GM18519 (cell line): ENCODE measurements around the gene SPATS2L.

Experiments used
- ATAC-seq: cut with Tn5 transposase; IDR thresholded peaks from one replicate; pipeline ENCODE4 v1.9.1; 2021; ENCODE audit warnings: mild to moderate bottlenecking, moderate library complexity; ENCODE audit not compliant: unreplicated experiment, low FRiP score

The SPATS2L gene

GRCh38 chr2:200296118-200296517 is 10.4 kb upstream of the SPATS2L start:
- no peak for ATAC-seq

- no peak for ATAC-seq
Observed at GRCh38 chr2:200297100-200297499, 9.4 kb upstream of the SPATS2L start.

DNA sequence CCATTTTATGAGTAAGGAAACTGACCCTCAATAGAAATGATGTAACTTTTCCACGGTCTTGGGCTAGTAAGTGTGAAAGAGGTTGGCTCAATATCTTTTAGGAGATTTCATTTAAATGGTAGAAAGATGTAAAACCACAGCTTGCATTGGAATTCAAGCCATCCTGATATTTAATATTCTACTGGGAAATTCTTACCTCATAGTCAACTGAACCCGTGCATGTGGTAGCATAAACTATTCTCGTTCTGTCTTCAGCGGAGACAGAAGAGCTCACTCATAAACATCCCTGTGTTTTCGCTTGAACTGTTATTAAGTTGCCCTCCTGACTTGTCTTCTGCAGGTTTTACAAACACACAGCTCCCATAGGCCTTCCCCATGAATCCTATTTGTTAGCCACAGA is 8.5 kb upstream of the SPATS2L start:
- no peak for ATAC-seq

DNA sequence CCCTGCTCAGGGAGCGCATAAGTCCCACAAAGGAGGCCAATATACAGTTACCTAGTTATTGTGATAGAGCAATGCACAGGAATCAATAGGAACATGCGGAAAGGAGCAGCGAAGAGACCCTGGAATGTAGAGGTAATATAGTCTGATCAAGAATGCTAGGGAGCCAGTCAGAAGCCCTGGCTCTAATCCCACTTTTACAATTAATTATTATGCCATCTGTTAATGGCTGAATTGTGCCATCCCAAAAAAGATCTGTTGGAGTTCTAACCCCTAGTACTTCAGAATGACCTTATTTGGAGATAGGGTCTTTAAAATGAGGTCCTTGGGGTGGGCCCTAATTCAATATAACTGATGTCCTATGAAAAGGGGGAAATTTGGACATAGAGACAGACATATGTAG is 7.7 kb upstream of the SPATS2L start:
- ATAC-seq: no peak

DNA sequence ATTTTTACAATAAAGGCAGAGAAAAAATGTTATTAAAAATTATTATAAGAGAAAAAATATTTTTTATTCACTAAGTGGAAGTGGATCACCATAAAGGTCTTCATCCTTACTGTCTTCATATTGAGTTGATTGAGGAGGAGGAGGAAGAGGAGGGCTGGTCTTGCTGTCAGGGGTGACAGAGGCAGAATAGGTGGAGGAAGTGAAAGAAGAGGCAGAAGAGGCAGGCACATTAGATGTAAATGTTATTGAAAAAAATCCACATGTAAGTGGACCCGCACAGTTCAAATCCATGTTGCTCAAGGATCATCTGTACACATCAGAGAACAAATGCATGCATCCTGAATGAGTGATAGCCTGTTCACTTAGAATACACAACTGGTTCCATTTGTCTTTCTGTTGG is 6.4 kb upstream of the SPATS2L start:
- ATAC-seq: no peak

GRCh38 chr2:200300638-200301314 is 5.7 kb upstream of the SPATS2L start:
- ATAC-seq: no peak

DNA sequence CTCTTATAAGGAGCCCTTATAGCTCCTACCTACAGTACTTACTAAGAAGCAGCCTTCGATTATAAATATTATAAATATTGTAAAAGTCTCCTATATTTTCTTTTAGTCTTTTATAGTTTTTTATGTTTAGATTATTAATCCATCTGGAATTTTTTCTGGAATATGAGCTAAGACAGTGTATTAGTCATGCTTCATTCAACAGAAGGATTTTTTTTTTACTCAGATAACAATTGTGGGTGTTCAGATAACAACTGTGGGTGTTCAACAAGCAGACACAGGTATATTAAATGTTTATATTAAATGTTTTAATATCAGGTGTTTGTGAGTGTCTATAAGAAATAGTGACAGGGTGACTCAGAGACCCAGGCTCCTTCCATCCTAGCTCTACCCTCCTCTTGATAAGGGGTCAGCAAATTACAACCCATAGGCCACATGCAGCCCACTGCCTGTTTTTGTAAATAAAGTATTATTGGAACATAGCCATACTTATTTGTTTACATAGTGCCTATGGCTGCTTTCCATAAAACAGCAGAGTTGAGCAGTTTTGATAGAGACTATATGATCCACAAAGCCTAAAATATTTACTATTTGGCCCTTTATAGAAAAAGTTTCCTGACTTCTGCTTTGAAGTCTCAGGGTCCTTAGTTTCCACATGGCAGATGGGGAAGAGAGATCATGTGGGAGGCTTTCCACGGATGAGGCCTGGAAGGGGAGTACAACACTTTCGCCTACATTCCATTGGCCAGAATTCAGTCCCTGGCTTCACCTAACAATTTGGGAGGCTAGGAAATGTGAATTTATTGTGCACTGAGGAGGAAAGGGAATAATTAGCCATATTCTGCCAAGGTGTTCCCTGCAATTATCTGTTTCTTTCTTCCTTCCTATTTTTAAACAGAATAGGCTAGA is 4.3 kb upstream of the SPATS2L start:
- no peak for ATAC-seq

GRCh38 chr2:200302940-200303727 is 3.4 kb upstream of the SPATS2L start:
- ATAC-seq: no peak

DNA sequence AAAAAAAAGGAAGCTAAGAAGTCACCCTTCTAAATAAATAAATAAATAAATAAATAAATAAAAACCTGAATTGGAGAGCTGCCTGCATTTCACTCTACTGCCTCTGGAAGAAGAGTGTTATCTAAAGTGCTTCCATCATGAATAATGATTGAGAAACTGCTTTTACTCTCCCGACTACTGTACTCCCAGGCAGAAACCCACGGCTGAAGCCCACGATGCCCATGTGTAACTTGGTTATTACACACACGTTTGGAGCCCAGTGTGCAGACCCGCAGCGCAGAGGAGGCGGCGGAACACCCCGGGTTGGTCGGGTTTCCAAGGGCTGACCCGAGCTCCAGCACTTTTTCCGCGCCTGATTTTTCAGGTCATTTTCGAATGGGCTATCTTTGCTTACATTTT is 697 bp upstream of the SPATS2L start:
- no peak for ATAC-seq

GRCh38 chr2:200306931-200307723 is 634 bp downstream of the SPATS2L start:
- ATAC-seq: peak; percentile 44

DNA sequence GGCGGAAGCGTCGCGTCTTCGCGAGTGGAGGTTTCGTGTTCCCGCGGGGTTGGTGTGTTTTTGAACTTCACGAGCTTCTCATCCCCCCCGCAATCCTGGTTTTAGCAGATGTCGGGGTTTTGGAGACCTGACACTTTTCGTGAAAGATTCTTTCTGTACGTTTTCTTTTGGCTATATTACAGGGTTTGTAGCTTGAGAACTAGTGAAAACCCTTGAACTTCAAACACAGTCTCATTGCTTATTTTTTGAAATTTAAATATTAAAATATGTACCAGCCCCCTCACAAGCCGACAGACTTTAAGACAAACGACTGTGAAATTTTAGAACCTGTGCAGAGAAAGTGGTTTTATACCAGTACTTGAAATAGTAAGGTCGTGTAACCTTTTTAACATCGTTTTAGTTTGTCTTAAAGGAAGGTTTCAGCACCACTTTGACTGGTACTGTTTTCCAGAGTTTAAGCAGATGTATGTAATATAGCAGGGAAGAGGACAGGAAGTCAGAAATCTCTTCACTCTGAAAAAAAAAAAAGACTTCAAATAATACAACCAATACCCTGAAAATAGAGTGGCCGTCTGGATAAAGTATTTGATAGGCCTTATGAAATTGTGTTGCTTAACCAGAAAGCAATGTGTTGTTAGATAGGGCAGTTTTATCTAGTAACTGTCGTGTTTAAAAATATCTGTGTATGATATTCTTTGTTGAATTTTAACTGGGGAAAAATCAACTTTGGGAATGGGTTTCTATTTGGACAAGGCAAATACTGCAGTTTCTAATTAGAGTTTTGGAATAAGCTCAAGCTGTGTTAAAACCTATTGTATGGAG is 1.4 kb downstream of the SPATS2L start:
- no peak for ATAC-seq

GRCh38 chr2:200308546-200309295 is 2.2 kb downstream of the SPATS2L start:
- ATAC-seq: no peak

DNA sequence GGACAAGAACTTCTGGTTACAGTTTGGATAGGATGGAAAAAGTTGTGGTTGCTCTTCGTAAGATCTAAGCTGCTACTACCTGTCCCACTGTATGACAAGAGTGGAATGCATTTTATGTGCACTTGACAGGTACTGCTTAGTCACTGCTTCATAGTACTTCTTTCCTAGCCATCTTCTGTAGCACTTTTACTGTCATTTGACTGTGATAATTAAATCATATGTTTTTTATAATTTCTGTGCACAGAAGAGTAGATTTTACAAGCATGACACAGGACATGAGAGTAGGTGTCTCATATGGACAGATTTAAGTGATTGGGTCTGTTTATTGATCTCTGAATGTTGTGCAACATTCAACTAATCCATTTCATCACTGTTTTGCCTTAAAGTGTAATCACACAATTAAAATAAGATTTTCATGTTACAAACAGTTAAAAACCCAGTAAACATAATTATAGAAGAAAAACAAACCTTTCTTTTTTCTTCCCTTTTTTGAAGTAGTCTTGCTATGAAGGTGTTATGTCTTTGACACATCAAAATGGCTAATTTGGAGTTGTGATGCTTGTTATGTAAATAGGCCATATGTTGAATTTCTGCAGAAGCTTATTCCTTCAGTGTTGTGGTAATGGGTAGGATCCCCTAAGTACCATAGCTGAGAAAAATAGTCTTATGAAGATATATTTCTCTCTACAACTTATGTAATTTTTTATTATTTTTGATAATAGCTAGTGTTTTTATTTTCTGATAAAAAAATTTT is 3.0 kb downstream of the SPATS2L start:
- ATAC-seq: no peak

GRCh38 chr2:200310545-200310971 is 4.1 kb downstream of the SPATS2L start:
- ATAC-seq: no peak

DNA sequence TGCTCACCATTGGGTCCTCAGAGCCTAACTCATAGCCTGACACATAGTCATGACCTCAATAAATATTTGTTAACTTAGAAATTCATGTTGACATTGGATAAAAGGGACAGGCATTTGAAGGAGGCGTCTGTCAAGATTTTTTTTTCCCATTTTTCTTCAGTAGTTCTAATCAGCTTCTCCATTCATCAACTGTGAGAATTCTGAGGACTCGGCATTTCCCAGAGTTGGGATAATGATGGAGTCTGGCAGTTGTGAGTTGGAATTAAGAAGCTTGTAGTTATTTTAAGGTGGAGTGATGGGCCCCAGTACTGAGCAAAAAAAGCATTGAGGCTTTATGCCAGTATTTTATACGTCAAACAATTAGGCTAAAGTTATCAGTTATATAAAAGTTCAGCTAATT is 4.6 kb downstream of the SPATS2L start:
- no peak for ATAC-seq

DNA sequence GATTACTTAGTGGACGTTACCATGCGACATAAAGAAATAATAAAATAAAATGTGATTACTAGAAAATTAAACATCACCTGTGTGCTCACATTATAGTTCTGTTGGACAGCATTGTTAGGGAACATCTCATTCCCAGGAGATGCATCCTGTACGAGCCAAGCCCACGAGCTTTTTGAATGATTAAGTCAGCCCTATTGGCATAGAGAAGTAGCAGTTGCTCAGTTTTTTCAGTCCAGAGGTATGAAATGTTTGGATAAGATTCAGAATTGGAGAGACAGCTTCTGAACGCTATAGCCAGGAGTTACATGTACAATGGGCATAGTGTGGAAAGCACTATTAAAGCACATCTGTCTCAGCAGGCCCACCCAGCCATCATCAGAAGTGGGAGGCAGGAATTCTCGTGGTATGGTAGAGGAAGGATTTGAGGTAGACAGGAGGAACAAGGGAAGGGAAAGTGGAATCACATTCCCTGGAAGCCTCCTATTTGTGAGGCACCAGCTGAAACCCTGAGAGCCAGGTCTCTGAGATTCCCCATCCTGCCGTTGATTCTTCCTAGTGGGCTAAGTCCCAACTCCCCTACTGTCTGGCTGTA is 8.6 kb downstream of the SPATS2L start:
- no peak for ATAC-seq

DNA sequence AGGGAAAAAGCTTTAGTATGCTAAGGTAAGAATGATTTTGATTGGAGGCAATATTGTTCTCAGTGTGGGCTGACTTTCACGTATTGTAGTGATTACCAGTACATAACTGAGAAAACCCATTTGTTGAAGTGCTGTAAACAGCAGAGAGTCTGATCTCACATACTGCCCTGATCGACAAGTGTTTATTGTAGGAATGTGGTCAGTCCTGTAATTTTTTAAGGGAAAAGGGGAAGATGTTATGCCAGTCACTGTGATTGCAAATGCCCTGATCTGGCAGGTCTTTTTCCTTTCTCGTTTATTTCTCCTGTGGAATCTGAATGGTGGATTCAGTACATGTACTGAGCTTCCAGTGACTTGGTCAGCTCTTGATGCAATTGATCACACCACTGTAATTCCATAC is 11.5 kb downstream of the SPATS2L start:
- no peak for ATAC-seq
